8988T (cell line): Measurements from ENCODE around the gene COA8.
A peak's percentile ranks its signal among the peaks of the same experiment; 100 is the strongest.
"Not testable (repeated sequence)": the region's sequence is repeated elsewhere in the genome, so short reads cannot be mapped to it uniquely, and the experiment has no call there.

ENCODE experiments used
- DNase-seq: peaks from one replicate; pipeline ENCODE4 v3.0.0; 2011

The COA8 gene

DNA sequence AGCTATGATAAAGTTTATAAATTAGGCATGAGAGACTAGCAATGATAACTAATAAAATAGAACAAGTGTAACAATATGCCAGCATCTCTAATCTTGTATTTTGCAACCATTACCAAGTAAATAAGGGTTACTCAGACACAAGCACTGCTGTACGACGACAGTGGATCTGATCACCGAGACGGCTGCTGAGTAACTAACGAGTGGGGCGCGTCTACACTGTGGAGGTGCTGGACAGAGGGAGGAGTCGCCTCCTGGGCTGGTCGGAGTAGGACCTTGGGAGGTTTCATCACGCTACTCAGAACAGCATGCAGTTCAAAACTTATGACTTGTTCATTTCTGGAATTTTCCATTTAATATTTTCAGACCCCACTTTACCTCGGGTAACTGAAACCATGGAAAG lies 18.4 kb downstream of the COA8 start:
- DNase-seq = no peak

DNA sequence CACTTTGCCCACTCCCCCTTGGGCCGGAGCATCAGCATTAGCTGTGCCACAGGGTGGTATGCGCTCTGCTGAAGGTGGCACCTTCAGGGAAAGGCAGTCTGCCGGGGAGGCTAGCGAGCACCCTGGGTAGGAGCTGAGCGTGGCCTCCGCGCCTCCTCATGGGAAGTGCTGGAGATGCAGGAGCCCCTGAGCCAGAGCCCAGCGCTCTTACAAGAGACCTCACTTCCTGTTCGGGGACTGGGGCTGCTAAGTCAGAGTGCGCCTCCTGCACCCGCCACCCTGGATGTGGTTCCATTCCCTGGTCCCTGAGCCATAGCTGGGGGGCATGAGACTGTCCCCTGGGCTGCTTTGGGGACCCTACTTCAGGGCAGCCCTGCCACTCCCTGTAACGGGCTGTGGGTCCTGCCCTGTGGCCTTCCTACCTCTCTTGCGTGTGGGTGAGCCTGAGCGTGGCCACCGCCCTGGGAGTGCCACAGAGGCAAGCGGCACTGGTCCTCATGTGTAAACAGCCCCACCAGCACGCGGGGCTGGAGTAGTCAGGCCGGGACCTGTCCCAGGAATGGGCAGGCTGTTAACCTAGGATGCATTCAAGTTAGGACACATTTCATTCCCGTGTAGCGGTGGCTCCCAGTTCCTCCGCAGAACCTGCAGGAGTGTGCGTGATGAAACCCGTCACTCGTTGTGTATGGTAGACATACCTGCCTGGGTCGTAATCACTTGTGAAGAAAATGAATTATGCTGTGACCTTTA lies 19.4 kb downstream of the COA8 start:
- DNase-seq = no peak

DNA sequence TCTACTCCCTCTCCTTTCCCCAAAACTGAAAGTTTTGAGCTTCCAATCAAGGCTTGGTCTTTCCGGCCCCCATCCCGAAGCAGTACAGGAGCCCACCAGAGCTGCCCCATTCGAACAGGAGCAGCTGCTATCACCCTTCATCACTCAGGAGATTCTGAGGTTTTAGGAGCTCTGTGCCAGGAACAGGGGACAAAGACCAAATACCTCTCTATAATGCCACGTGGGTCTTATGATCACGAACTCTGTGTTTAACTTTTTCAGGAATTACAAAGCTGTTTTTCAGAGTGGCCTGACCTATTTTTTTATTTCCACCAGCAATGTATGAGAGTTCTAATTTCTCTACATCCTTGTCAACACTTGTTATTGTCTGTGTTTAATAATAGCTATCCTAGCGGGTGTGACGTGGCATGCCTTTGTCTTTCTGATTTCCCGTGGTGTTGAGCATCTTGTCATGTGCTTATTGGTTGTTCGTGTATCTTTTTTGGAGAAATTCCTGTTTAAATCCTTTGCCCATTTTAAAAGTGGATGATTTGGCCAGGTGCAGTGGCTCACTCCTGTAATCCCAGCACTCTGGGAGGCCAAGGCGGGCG lies 21.7 kb downstream of the COA8 start:
- no peak for DNase-seq

DNA sequence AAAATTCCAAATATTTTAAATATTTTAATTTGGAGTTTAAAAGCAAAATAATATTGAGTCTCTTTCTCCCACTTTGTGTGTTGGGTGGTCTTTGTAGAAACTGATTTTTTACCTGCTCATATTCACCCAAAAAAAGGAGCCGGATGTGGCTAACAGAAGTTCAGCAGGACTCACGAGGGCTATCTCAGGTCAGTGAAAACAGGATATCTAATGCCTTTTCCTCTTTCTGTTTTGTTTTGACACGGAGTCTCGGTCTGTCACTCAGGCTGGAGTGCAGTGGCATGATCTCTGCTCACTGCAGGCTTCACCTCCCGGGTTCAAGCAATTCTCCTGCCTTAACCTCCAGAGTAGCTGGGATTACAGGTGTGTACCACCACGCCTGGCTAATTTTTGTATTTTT lies 30.8 kb downstream of the COA8 start:
- DNase-seq = no peak

DNA sequence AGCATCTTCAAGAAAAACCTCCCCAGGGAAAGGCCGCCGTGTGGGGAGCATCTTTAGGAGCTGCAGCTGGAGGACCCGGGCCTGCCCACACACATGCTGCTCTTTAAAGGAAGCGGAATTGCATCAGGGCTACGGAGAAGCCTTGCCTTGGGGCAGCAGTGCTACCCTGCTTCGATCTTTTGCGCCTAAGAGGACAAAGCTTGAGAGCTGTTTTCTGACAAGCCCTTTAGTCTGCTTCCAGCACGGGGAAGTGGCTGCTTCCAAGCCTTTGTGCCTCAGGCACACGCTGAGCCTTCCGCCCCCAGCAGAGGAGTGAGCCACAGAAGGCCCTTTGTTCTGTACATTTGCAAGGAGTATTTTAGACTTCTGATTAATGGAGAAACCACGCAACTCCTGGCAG lies 31.5 kb downstream of the COA8 start:
- no peak for DNase-seq

DNA sequence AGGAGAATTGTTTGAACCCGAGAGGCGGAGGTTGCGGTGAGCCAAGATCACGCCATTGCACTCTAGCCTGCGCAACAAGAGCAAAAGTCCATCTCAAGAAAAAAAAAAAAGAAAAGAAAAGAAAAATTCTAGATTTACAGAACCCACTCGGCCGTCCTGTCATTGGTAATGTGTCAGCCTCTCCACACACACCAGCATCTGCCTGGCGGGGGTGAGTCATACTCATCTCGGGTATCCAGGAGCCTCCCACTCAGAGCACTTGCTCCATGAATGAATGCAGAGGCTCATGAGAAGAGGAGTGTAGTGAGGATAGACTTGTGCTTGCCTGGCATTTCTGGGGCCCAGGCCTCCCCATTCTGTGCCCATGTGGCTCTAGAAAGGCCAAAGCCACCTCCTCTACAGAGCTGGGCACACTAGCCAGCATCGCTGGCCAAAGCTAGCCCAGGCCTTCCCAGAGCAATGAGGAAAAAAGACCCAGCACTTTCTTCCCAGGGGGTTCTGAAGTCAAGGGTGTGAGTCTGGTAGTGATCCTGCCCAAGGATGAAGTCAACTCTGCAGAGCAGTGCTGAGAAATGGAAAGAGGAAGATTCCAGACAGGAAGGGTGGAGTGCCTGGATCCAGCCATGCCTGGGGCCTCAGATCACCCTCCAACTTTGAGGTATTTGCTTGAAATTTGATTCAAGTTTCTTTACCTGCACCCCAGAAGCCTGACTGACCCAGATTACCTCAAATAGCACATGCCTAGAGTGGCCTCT lies 35.0 kb downstream of the COA8 start:
- DNase-seq = peak; percentile 70

DNA sequence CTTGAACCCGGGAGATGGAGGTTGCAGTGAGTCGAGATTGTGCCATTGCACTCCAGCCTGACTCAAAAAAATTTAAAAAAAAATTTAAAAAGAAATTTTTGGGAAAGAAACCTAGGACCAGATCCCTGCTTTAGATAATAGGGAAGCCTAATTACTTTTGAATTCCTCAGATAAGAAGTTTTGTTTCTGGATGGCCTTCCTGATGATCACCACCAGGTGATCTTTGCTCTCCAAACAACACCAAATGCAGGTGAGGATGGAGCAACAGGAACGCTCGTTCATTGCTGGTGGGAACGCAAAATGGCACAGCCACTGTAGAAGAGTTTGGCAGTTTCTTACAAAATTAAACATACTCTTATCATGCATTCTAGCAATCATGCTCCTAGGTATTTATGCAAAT lies 37.7 kb downstream of the COA8 start:
- DNase-seq = no peak

DNA sequence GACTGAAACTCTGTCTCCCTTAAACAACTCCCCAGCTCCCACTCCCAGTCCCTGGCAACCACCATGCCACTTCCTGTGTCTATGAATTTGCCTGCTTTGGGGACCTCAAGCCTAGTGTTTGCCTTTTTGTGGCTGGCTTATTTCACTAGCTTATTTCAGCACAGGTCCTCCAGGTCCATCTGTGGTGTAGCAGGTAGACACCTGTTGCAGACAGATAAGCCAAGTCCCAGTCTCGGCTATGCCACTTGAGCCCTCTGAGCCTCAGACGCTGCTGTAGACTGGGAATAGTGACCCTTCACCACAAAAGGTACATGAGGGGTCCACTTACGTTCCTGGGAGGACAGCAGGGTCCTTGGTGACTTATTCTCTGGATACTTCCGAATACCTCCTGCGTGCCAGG lies 41.9 kb downstream of the COA8 start:
- no peak for DNase-seq

DNA sequence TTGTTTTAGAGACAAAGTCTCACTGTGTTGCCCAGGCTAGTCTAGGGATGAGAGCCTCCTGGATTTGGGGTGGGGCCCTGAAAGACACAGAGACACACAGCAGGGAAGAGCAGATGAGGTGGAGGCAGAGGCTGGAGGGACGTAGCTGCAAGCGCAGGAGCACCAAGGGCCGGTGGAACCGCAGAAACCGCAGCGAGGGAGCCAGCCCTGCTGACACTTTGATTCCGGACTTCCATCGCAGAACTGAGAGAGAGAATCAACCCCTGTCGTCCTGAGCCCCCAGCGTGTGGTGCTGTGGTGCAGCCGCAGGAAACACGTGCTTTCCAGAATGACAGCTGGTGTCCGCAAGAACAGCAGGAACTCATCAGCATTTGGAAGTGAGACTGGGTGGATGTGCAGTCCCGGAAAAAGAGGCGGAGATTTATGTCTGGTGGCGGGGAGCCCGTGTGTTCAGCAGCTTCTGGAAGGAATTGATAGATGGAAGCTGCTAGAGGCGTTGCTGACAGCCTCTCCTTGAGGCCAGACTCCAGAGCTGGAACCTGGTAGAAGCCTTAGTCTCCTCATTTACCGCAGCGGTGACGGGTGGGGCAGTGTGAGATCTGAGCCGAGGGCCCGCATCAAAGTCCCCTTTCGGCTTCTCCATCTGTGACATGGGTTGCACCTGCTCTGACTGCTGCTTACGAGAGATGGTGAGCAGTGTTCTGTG lies 44.4 kb downstream of the COA8 start:
- DNase-seq = no peak

DNA sequence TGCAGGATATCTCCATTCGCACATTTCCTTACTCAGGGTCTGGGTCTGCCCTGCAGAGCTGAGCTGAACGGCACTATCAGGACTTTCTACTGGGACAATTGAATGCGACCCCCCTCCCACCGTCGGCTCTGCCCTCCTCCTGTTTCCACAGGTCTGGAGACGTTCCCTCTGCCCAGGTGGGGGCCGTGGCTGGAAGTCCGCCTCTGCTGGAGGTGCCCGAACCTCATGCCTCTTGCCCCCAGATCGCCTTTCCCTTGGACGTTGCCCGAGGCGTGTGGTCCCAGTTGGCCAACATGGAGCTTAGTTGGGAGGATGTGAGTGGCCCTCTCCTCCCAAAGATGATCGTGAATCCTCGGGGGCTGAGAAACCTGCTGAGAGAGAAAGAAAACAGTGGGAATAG lies 45.1 kb downstream of the COA8 start:
- no peak for DNase-seq

DNA sequence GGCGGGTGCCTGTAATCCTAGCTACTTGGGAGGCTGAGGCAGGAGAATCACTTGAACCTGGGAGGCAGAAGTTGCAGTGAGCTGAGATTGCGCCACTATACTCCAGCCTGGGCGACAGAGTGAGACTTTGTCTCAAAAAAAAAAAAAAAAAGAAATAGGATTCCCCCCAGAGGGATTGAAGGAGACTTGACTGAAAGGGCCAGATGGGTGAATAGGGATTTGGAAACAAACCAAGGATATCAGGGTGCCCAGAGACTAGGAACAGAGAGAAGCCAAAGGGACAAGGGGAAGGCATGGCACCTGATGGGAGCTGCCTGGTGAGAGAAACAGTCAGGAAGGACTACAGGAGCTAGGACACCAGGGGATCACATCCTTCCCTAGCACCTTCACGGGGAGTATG lies 46.3 kb downstream of the COA8 start:
- not testable (repeated sequence) for DNase-seq

DNA sequence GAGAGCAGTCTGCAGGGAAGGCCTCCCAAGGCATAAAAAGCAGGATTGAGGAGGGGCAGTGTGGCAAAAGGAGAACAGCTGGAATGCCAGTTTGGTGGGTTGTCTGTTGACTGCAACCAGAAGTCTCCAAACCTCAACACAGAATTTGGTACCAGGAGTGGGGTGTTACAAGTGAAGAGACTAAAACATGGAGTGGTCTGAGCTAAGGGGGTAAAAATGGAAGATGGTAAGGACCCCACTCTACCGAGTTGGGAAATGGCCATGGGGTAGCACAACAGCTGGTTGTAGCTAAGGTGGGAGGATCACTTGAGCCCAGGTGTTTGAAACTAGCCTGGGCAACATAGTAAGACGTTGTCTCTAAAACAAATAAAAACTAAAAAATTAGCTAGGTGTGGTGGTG lies 48.5 kb downstream of the COA8 start:
- DNase-seq = no peak

DNA sequence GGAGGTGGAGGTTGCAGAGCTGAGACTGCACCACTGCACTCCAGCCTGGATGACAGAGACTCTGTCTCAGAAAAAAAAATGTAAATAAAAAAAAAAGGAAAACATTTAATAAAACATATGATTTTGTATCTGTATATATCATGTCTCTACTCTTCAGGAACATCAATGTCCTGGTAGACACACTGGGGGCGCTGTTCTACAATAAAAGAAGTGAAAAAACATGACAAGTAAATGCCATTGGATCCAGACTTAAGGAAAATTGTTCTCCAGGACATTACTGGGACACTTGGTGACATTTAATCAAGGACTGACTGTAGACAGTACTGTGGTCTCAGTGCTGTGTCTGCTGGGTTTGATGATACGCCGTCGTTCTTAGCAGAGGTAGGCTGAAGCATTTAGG lies 50.8 kb downstream of the COA8 start:
- DNase-seq = no peak

DNA sequence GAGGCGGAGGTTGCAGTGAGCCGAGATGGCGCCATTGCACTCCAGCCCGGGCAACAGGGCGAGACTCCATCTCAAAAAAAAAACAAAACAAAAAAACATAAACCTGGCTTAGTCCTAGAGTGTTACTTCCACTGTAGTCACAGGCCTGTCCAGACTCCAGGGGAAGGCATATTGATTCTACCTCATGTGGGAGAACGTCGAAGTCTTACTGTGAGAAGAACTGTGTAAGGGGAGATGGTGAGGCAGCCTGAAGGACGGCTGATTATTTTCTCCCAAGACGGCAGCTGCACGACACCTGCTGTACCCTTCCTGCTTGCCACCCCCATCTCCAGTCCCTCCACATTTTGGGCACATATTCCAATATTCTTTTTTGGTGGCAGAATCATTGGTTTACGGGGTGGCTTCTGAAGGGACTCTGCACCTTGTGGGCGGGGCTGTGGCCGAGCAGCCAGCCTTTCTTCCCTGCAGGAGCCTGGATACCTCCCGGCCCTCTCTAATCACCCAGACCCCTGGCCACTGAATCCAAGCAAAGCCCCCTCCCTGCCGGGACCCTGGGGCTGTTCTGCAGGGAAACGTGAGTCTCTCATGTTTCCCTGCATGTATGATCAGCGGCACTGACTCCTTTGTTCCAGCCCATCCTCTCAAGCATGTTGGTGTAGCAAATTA lies 54.0 kb downstream of the COA8 start:
- DNase-seq = no peak

DNA sequence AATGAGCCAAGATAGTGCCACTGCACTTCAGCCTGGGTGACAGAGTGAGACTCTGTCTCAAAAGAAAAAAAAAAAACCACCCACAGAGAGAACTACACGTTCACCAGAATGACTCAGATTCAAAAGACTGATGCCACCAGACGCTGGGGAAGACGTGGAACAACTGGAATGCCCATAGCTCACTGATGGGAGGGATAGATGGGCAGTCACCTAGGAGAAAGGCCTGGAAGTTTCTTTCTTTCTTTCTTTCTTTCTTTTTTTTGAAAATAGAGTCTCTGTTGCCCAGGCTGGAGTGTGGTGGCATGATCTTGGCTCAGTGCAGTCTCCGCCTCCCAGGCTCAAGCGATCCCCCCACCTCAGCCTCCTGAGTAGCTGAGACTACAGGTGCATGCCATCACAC lies 56.3 kb downstream of the COA8 start:
- no peak for DNase-seq

DNA sequence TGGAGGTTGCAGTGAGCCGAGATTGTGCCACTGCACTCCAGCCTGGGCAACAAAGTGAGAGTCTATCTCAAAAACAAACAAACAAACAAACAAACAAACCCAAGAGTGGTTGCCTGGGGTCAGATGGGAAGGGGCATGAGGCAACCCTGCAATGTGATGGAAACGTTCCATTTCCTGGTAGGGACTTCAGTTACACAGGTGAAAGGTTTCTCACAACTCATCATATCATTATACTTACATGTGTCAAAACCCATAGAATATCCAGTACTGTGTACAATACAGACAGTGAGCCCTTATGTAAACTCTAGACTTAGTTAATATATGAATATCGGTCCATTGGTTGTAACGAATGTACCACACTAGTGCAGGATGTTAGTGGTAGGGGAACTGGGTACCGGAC lies 59.1 kb downstream of the COA8 start:
- DNase-seq = no peak

DNA sequence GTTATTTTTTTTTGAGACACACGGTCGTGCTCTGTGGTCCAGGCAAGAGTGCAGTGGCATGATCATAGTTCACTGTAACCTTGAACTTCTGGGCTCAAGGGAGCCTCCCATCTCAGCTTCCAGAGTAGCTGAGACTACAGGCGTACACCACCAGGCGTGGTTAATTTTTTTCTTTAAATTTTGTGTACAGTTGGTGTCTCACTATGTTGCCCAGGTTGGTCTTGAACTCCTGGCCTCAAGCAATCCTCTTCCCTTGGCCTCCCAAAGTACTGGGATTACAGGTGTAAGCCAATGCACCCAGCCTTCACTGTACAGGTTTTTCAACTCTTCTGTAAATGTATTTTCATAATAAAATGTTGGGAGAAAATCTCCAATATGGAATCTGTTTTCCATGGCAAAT lies 60.5 kb downstream of the COA8 start:
- no peak for DNase-seq

DNA sequence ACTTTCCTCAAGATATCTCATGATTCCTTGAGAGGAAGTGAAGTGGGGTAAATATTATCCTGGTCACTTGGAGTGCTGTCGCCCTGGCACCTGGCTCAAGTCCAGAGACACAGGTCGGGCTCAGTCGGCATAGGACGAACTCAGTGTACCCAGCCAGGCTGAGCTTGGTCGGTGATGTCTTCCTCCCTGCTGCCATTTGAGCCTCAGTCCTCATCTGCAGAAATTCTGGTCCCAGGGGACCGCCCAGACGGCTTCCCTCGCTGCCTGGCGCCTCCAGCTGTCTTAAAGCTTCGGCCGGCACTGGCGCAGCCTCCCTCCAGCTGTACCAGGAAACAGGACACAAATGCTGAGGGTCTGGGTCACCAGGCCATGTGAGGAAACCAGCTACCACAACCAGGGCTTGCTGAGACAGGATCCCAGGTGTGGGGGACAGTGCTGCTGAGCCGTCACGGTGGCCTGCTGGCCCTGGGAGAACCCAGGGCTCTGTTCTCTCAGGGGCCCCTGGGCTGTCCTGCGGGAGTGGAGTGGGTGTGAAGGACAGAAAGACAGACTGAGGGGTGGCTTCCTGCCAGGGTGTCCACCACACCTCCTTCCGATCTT lies 61.2 kb downstream of the COA8 start:
- DNase-seq = no peak

DNA sequence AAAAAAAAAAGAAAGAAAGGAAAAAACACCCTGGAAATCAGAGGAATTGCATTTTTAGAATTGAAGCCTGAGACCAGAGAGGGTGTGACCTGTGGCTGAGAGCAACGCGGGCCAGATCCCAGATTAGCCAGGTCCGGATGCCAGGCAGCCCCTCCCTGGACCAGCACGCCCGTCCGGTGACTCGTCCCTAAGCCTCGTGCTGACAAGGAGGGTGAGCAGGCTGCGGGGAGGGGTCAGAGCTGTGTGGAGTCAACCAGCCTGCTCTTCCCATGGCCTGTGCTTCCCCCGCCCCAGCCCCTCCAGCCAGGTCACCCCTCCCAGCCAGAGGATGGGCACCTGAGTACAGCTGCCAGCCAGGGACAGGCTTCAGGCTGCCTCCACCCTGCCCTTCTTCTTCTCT lies 62.1 kb downstream of the COA8 start:
- DNase-seq = peak; percentile 67

DNA sequence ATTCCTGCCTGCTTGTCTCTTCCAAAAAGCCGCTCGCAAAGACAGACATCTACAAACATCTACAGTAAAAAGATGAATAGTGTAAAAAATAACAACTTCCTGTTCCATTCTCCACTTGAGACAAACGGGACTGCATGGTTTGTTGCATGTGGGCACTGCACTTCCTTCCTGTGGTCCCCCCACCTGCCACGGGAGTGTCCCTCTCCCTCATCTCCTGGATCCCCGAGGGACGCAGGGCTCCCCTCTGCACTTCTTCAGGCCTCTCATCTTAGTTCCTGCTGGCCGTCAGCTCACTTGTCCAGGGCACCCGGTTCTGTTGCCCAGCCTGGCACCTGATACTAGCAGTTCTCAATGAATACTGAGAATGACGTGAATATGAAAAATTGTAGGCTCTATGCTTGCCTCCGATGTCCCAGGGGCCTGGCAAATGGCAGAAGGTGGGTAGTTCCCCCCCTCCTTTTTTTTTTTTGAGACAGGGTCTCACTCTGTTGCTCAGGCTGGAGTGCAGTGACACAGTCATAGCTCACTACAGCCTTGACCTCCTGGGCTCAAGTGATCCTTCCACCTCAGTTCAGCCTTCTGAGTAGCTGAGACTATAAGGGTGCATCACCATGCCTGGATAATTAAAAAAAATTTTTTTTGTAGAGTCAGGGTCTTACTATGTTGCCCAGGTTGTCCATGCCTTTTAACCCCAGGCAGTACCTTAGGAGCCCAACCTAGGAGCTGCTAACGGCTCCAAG lies 62.8 kb downstream of the COA8 start:
- no peak for DNase-seq

DNA sequence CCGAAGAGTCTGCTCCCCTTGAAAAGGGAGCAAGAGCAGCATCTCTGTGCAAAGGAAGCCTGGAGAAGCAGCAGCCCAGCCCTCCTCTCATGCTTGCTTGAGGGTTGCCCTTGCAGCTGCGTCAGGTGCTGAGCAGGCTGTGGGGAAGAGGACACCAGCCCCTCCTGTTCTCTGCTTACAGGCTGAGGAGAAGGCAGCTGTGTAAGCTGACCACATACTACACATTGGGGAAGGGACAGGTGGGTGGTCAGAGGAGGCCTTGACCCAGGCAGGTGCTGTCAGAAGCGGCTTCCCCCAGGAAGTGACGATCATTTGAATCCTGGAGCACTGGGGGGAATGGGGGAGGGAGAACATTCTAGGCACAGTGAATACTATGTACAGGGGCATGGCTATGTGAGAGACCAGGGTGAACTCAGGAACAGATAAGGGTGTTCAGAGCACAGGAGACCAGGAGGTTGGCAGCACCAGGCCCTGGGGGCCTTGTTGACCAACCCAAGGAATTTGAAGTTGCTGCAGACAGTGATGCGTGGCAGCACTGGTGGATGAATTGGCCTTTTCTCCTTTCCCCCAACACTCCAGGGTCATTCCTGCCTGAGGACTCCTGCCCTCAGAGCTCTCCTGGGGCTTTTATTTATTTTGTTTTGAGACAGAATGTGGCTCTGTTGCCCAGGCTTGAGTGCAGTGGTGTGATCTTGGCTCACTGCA lies 63.5 kb downstream of the COA8 start:
- DNase-seq = no peak
